ENCODE data around the gene CCDC78.

The CCDC78 gene

GRCh38 chr16:678209-678857, 47.9 kb downstream of the CCDC78 start:
- no peak for DNase-seq (ENCODE audit: low read depth)

GRCh38 chr16:677316-678190, 48.7 kb downstream of the CCDC78 start:
- no peak for DNase-seq (ENCODE audit: low read depth)

GRCh38 chr16:676913-677312, 49.3 kb downstream of the CCDC78 start:
- no peak for DNase-seq (ENCODE audit: low read depth)

GRCh38 chr16:676565-676902, 49.7 kb downstream of the CCDC78 start:
- DNase-seq (ENCODE audit: low read depth), result no peak

GRCh38 chr16:675884-676564, 50.2 kb downstream of the CCDC78 start:
- DNase-seq (ENCODE audit: low read depth), result no peak

GRCh38 chr16:674968-675883, 51.0 kb downstream of the CCDC78 start, which contains the start of gene RHBDL1:
TSS of gene RHBDL1 (plus strand) at chr16:675671. CDS start at chr16:675791, 120 bp downstream.
- no peak for DNase-seq (ENCODE audit: low read depth)

- DNase-seq (ENCODE audit: low read depth), result no peak
Measured at GRCh38 chr16:674214-674881, 51.9 kb downstream of the CCDC78 start.

- DNase-seq (ENCODE audit: low read depth), result no peak
Measured at GRCh38 chr16:673399-673991, 52.7 kb downstream of the CCDC78 start.

GRCh38 chr16:672851-673250, 53.4 kb downstream of the CCDC78 start:
- no peak for DNase-seq (ENCODE audit: low read depth)
